K562 (cell line): ENCODE measurements around the gene TLCD4. TPM values are rescaled to one million over a fixed set of nuclear protein-coding genes. Genes with fewer than 3 reads are reported as not detected.

Source experiments
- AFF4 ChIP-seq: sonication (generic); formaldehyde crosslinking; IDR thresholded peaks from 2 replicates; pipeline ENCODE4 v1.8.0; 2023; ENCODE audit warnings: mild to moderate bottlenecking, missing genetic modification reagents
- ATF6 ChIP-seq: sonication (generic); formaldehyde crosslinking; IDR thresholded peaks from 2 replicates; pipeline ENCODE4 v1.4.0; 2020; ENCODE audit warnings: mild to moderate bottlenecking, missing genetic modification reagents
- CBX2 ChIP-seq: fragments of 200-600 bp; sonication (generic); IDR thresholded peaks from one replicate; pipeline ENCODE4 v1.6.1; 2012; ENCODE audit warnings: mild to moderate bottlenecking, low read length, inconsistent platforms; ENCODE audit not compliant: insufficient read depth, poor library complexity, severe bottlenecking
- CGGBP1 ChIP-seq: fragments of 250-450 bp; sonication (Bioruptor Pico); IDR thresholded peaks from 2 replicates; pipeline ENCODE4 v1.9.0; 2021; ENCODE audit warnings: mild to moderate bottlenecking
- CHCHD3 ChIP-seq: fragments of 250-450 bp; sonication (Bioruptor Pico); IDR thresholded peaks from 2 replicates; pipeline ENCODE4 v2.1.2; 2022; ENCODE audit warnings: mild to moderate bottlenecking
- KHSRP ChIP-seq: fragments of 450-650 bp; IDR thresholded peaks from 2 replicates; pipeline ENCODE4 v1.6.1; 2017
- MCM3 ChIP-seq: fragments of 450-650 bp; IDR thresholded peaks from 2 replicates; pipeline ENCODE4 v1.6.1; 2016
- NFXL1 ChIP-seq: fragments of 450-650 bp; formaldehyde crosslinking; IDR thresholded peaks from 2 replicates; pipeline ENCODE4 v1.4.0; 2021; ENCODE audit warnings: mild to moderate bottlenecking
- PRDM10 ChIP-seq: fragments of 450-650 bp; IDR thresholded peaks from 2 replicates; pipeline ENCODE4 v1.6.1; 2018; ENCODE audit not compliant: partially characterized antibody
- SIX5 ChIP-seq, 2 experiments: IDR thresholded peaks; 2 replicates each; pipeline ENCODE4 v1.6.1; 2011; ENCODE audit warnings: low read length in 2 of 2, borderline replicate concordance in 1 of 2, low read depth in 1 of 2, mild to moderate bottlenecking in 1 of 2, moderate library complexity in 1 of 2; ENCODE audit not compliant: insufficient read depth in 1 of 2
- TEAD2 ChIP-seq: fragments of 450-650 bp; IDR thresholded peaks from 2 replicates; pipeline ENCODE4 v1.6.1; 2016; ENCODE audit warnings: missing genetic modification characterization, control low read depth, missing compliant biosample characterization
- ZKSCAN8 ChIP-seq: fragments of 200-800 bp; sonication (Bioruptor generic); IDR thresholded peaks from 2 replicates; pipeline ENCODE4 v1.6.1; 2016; ENCODE audit warnings: missing genetic modification characterization, missing compliant biosample characterization
- ZNF140 ChIP-seq: fragments of 250-450 bp; sonication (Bioruptor Pico); IDR thresholded peaks from 2 replicates; pipeline ENCODE4 v1.8.0; 2021; ENCODE audit warnings: moderate library complexity, mild to moderate bottlenecking, inconsistent platforms
- ZNF174 ChIP-seq: fragments of 250-450 bp; sonication (Bioruptor Pico); IDR thresholded peaks from 2 replicates; pipeline ENCODE4 v1.4.0; 2020; ENCODE audit warnings: mild to moderate bottlenecking
- ZNF347 ChIP-seq: fragments of 450-650 bp; formaldehyde crosslinking; IDR thresholded peaks from 2 replicates; pipeline ENCODE4 v1.4.0; 2020; ENCODE audit warnings: low read depth, mild to moderate bottlenecking, moderate library complexity
- ZNF398 ChIP-seq: fragments of 250-450 bp; sonication (Bioruptor Pico); IDR thresholded peaks from 2 replicates; pipeline ENCODE4 v1.8.0; 2021; ENCODE audit warnings: moderate library complexity, mild to moderate bottlenecking, inconsistent platforms
- ZNF77 ChIP-seq: fragments of 250-450 bp; sonication (Bioruptor Pico); IDR thresholded peaks from 2 replicates; pipeline ENCODE4 v1.5.0; 2020
- ZSCAN29 ChIP-seq: fragments of 450-650 bp; IDR thresholded peaks from 2 replicates; pipeline ENCODE4 v1.6.1; 2017
- polyA plus RNA-seq, 8 experiments: library from polyadenylated mRNA; depleted of rRNA in 4 of 8; stranded (reverse) in 5 of 8; unstranded in 3 of 8; fragments of >200 nt; fragmentation: Nextera tagmentation in 2 of 8; fragmentation: Illumina TruSeq in 1 of 8; extraction: Ambion mirVana in 2 of 8; extraction: Trizol in 1 of 8; gene quantifications; 2 replicates each; pipeline versions ENCODE4 v1.2.1 to v1.2.3, GENCODE V29; 2011 to 2014; ENCODE audit warnings: inconsistent platforms in 1 of 8, missing spikeins in 1 of 8
- total RNA-seq, 7 experiments: library from RNA; depleted of rRNA in 6 of 7; stranded (reverse); fragments of >200 nt in 6 of 7; fragmentation: Illumina TruSeq in 2 of 7; extraction: Trizol in 2 of 7; gene quantifications; 2 replicates each; pipeline versions ENCODE4 v1.2.1 to v1.2.3, GENCODE V29; 2011 to 2021; ENCODE audit warnings: low replicate concordance in 1 of 7

TLCD4 gene
- total and polyA plus RNA-seq, 9 of the 15 experiments (the other 6 are each of a cell fraction or from before 2014, with no cell fraction given) = 3.5 to 19.8 (median 7.6) TPM

GRCh38 chr1:95085376-95085775 is 31.8 kb upstream of the TLCD4 start (continued):
- TF ChIP-seq CBX2 = no peak
- no peak for TF ChIP-seq ZSCAN29
- no peak for TF ChIP-seq ZNF398 (CRISPR knock-in tag)
- TF ChIP-seq NFXL1 = no peak
- TF ChIP-seq KHSRP = no peak
- no peak for TF ChIP-seq SIX5 (IDR thresholded peaks at IDR 0.05; ENCODE audit: borderline replicate concordance in 1 of 2, insufficient read depth in 1 of 2, low read depth in 1 of 2, low read length in 2 of 2)
- no peak for TF ChIP-seq ZNF140
- TF ChIP-seq CHCHD3 (CRISPR knock-in tag) = no peak
- TF ChIP-seq CGGBP1 (CRISPR knock-in tag) = no peak
- no peak for TF ChIP-seq ZNF174 (CRISPR knock-in tag)
- TF ChIP-seq PRDM10 = no peak
- TF ChIP-seq ZKSCAN8 = no peak
- no peak for TF ChIP-seq AFF4 (CRISPR knock-in tag)
- TF ChIP-seq ATF6 (CRISPR knock-in tag) = no peak
- TF ChIP-seq ZNF77 (CRISPR knock-in tag) = no peak
- TF ChIP-seq ZNF347 = no peak
- no peak for TF ChIP-seq TEAD2 (tag)
- TF ChIP-seq MCM3 = no peak
